NCI-H2029 treated with DMSO at 0.1 percent for 48 hours (cell line): ENCODE data around the gene SPINT2.
"Not testable (repeated sequence)": the region's sequence is repeated elsewhere in the genome, so short reads cannot be mapped to it uniquely, and the experiment has no call there.

ENCODE experiments used
- DNase-seq: peaks from one replicate; lab custom pipeline; 2025; lab: John Stamatoyannopoulos, UW

SPINT2 gene

GRCh38 chr19:38239816-38240215 lies 24.6 kb upstream of the SPINT2 start:
- DNase-seq = no peak

DNA sequence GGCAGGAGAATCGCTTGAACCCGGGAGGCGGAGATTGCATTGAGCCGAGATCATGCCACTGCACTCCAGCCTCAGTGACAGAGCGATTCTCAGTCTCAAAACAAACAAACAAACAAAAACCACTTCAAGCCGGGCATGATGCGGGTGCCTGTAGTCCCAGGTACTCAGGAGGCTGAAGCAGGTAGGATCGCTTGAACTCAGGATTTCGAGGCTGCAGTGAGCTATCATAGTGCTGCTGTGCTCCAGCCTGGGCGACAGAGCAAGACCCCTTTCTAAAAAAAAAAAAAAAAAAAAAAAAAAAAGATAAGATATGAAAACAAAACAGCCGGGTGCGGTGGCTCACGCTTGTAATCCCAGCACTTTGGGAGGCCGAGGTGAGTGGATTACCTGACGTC lies 21.1 kb upstream of the SPINT2 start:
- DNase-seq = no peak

DNA sequence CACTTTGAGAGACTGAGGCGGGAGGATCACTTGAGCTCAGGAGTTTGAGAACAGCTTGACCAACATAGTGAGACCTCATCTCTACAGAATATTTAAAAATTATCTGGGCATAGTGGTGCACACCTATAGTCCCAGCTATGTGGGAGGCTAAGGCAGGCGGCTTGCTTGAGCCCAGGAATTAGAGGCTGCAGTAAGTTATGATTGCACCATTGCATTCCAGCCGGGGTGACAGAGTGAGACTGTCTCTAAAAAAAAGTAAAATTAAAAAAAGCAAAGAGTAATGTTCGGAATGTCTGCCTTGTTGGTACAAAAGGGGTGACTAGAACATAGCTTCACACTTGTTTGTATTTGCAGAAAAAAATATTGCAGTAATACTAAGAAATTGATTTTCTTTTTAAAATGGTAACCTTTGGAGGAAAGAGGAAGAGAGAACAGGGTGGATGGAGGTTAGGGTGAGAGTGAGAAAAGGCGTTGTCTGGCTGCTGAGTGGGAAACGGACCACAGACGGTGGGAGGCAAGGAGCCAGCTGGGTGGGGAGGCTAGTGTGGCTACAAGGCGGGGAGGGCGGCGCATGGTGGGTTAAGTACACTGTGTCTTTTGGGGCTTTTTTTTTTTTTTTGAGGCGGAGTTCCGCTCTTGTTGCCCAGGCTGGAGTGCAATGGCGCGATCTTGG lies 18.4 kb upstream of the SPINT2 start:
- DNase-seq = no peak

GRCh38 chr19:38247126-38247525 lies 17.2 kb upstream of the SPINT2 start:
- no peak for DNase-seq

DNA sequence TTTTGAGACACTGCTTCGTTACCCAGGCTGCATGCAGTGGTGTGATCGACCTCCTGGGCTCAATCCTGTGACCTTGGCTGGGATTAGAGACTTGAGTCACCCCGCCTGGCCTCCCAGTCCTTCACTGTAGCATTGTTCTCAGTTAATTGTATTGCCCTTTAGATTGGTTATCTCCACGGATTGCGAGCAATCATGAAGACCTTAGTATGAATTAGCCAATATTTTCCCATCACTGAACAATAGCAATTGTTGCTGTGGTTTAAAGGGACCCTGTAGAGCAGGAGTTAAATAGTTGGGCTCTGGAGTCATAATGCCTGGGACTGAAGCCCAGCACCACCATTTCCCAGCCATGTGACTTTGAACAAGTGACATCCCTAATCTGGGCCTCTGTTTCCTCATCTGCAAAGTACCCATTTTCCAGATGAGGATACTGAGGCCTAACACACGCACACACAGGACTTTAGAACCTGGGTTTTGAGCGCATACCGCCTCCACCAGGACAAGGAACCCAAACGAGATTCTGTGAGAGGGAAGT lies 16.6 kb upstream of the SPINT2 start:
- DNase-seq = no peak

DNA sequence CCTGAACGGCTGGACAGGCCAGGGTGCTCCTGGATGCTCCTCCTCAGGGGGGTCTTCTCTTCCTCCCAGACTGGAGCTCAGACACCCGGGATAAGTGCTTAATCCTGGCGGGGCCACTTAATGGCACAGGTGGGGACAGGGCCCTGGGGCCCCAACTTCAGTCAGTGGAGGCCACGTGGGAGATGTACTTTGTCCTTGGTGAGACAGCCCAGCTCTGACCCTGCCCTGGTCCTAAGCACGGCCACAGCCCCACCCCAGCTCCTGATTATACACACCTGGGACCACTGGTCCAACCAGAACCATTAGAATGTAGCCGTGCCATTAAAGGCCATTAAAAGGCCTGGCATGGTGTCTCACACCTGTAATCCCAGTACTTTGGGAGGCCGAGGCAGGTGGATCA lies 16.0 kb upstream of the SPINT2 start:
- DNase-seq = no peak

- no peak for DNase-seq
These were observed 13.9 kb upstream of the SPINT2 start for GRCh38 chr19:38250428-38250820.

- no peak for DNase-seq
These were observed 13.4 kb upstream of the SPINT2 start for GRCh38 chr19:38250821-38251563.

- no peak for DNase-seq
These were observed 12.8 kb upstream of the SPINT2 start for GRCh38 chr19:38251564-38252051.

GRCh38 chr19:38252385-38252784 lies 12.0 kb upstream of the SPINT2 start:
- no peak for DNase-seq

GRCh38 chr19:38252941-38253691 lies 11.3 kb upstream of the SPINT2 start:
- DNase-seq = no peak

DNA sequence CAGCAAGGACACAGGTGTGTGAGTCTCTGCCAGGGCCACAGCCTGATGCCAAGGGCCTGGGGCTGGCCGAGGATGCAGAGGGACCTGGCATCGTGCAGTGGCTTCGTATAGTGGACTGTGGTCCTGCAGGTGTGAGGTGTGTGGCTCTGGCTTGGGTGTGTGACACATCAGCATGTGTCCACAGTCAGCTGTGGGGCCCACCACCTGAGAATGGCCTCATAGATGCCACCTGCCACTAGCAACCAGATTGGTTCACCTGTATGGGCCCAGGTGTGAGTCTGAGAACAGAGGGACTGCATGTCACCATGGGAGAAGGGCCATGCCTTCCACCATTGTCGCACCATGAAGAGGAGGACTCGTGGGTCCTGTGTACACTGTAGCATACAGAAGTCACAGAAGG lies 10.6 kb upstream of the SPINT2 start:
- no peak for DNase-seq

- no peak for DNase-seq
These were observed 8.9 kb upstream of the SPINT2 start for GRCh38 chr19:38255383-38256014.

DNA sequence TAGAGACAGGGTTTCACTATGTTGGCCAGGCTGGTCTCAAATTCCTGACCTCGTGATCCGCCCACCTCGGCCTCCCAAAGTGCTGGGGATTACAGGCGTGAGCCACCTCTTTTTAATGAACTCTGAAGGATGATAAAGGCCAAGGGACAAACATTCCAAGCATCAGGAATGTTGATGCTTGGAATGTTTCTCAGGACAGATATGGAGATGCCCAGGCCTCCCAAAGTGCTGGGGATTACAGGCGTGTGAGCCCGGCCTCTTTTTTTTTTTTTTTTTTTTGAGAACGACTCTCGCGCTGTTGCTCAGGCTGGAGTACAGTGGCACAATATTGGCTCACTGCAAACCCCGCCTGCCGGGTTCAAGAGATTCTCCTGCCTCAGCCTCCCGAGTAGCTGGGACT lies 2.4 kb upstream of the SPINT2 start:
- not testable (repeated sequence) for DNase-seq

- no peak for DNase-seq
These were observed 1.6 kb upstream of the SPINT2 start for GRCh38 chr19:38262585-38263268.

DNA sequence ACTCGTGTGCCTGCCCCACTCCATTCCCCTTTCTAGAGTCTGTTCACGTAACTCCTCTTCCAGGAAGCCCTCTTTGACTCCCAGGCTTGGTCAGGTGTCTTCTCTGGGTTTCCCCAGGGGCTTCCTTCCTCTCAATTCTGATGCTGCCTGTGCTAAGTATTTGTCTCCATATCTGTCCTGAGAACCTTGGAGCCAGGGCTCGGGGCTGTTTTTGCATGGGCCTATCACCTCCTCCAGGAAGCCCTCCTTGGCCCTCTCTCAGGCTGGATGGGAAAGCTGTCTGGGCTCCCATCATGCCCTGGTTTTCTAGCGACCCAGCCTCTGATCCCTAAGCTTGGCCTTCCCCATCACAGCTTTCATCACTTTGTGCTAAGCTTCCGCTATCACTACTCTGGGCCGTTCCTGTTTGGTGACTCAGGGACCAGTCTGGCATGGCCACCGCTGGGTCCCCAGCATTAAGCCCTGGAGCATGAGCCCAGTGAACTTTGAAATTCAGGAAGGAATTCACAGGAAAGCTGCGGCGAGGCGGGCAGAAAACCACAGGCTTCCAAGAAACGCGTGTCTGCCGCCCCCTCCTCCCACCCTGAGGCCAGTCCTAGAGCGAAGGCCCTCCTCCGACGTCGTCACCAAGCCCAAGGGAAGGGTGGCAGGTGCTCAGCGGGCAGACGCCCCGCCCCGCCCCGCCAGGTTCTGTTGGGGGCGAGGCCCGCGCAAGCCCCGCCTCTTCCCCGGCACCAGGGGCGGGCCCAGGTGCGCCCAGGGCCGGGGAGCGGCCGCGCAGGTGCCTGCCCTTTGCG lies 486 bp upstream of the SPINT2 start:
- peak; percentile 95 for DNase-seq

GRCh38 chr19:38265213-38265861 lies 964 bp downstream of the SPINT2 start:
- no peak for DNase-seq

GRCh38 chr19:38265921-38266429 lies 1.6 kb downstream of the SPINT2 start:
- peak; percentile 37 for DNase-seq

GRCh38 chr19:38266981-38267597 lies 2.7 kb downstream of the SPINT2 start:
- no peak for DNase-seq
